Adipocyte (in vitro differentiated cells): Measurements from ENCODE around the gene TMEM164.

ENCODE experiments used
- DNase-seq: peaks from one replicate; pipeline ENCODE4 v3.0.0-alpha.2; 2015; ENCODE audit warnings: low read depth
- H3K27me3 ChIP-seq: replicated peaks from 2 replicates; pipeline ENCODE4 v1.7.0; 2013; ENCODE audit warnings: mild to moderate bottlenecking, low read length, moderate library complexity; ENCODE audit not compliant: control insufficient read depth, insufficient read depth
- H3K36me3 ChIP-seq: 2 replicates; pipeline ENCODE4 v1.7.0; 2013; ENCODE audit warnings: low read length, mild to moderate bottlenecking, moderate library complexity; ENCODE audit not compliant: control insufficient read depth, insufficient read depth, severe bottlenecking
- H3K4me1 ChIP-seq: 2 replicates; pipeline ENCODE4 v1.7.0; 2013; ENCODE audit warnings: mild to moderate bottlenecking, low read length, moderate library complexity; ENCODE audit not compliant: control insufficient read depth, insufficient read depth
- H3K4me3 ChIP-seq: 2 replicates; pipeline ENCODE4 v1.7.0; 2013; ENCODE audit warnings: mild to moderate bottlenecking, low read length, moderate library complexity
- H3K9ac ChIP-seq: 2 replicates; pipeline ENCODE4 v1.7.0; 2013; ENCODE audit warnings: mild to moderate bottlenecking, low read length, moderate library complexity
- H3K9me3 ChIP-seq: 2 replicates; pipeline ENCODE4 v1.7.0; 2013; ENCODE audit warnings: mild to moderate bottlenecking, low read length, moderate library complexity; ENCODE audit not compliant: control insufficient read depth

The TMEM164 gene

GRCh38 chrX:110188701-110189558, 186.0 kb downstream of the TMEM164 start:
- Histone ChIP-seq H3K9me3 (peaks cover 18% of the 10 kb centered on the region), H3K4me3 (no peak overlapping the region), H3K36me3 (no peaks in the 10 kb centered on the region), H3K9ac (no peak overlapping the region), H3K27me3 (peaks cover 5% of the 10 kb centered on the region), H3K4me1 (no peaks in the 10 kb centered on the region)
- no peak for DNase-seq

GRCh38 chrX:110192516-110192915, 189.6 kb downstream of the TMEM164 start:
- H3K9ac ChIP-seq = no peak overlapping the region
- no peaks in the 10 kb centered on the region for H3K36me3 ChIP-seq
- peaks cover 10% of the 10 kb centered on the region for H3K27me3 ChIP-seq
- no peaks in the 10 kb centered on the region for H3K4me1 ChIP-seq
- no peak for DNase-seq
- H3K4me3 ChIP-seq = no peak overlapping the region
- H3K9me3 ChIP-seq = peaks cover 3% of the 10 kb centered on the region

GRCh38 chrX:110194977-110195376, 192.1 kb downstream of the TMEM164 start:
- no peak overlapping the region for H3K9ac ChIP-seq
- peaks cover 6% of the 10 kb centered on the region for H3K36me3 ChIP-seq
- DNase-seq = no peak
- H3K4me1 ChIP-seq = no peaks in the 10 kb centered on the region
- no peaks in the 10 kb centered on the region for H3K9me3 ChIP-seq
- H3K27me3 ChIP-seq = peaks cover 11% of the 10 kb centered on the region
- H3K4me3 ChIP-seq = no peak overlapping the region

GRCh38 chrX:110201799-110202198, 198.9 kb downstream of the TMEM164 start:
- H3K4me3 ChIP-seq = no peak overlapping the region
- H3K36me3 ChIP-seq = peaks cover 13% of the 10 kb centered on the region
- no peaks in the 10 kb centered on the region for H3K9me3 ChIP-seq

GRCh38 chrX:110204986-110205385, 202.1 kb downstream of the TMEM164 start:
- peaks cover 6% of the 10 kb centered on the region for H3K36me3 ChIP-seq
- peaks cover 5% of the 10 kb centered on the region for H3K4me1 ChIP-seq
- no peaks in the 10 kb centered on the region for H3K9me3 ChIP-seq
- no peak overlapping the region for H3K9ac ChIP-seq
- H3K4me3 ChIP-seq = no peak overlapping the region
- DNase-seq = peak; percentile 63
- H3K27me3 ChIP-seq = peaks cover 12% of the 10 kb centered on the region

More at GRCh38 chrX:110201799-110202198, 198.9 kb downstream of the TMEM164 start:
- Histone ChIP-seq H3K9ac (no peak overlapping the region), H3K27me3 (peaks cover 15% of the 10 kb centered on the region), H3K4me1 (peaks cover 5% of the 10 kb centered on the region)
- no peak for DNase-seq

- peaks cover 5% of the 10 kb centered on the region for H3K4me1 ChIP-seq
- no peak overlapping the region for H3K9ac ChIP-seq
- H3K9me3 ChIP-seq = no peaks in the 10 kb centered on the region
- no peaks in the 10 kb centered on the region for H3K36me3 ChIP-seq
- no peak for DNase-seq
- H3K27me3 ChIP-seq = peaks cover 6% of the 10 kb centered on the region
- no peak overlapping the region for H3K4me3 ChIP-seq
These were observed 205.2 kb downstream of the TMEM164 start for GRCh38 chrX:110208092-110208491.

GRCh38 chrX:110210417-110211139, 207.7 kb downstream of the TMEM164 start:
- H3K9ac ChIP-seq = no peak overlapping the region
- peaks cover 6% of the 10 kb centered on the region for H3K27me3 ChIP-seq
- peak; percentile 46 for DNase-seq
- no peaks in the 10 kb centered on the region for H3K36me3 ChIP-seq
- no peaks in the 10 kb centered on the region for H3K9me3 ChIP-seq
- H3K4me3 ChIP-seq = no peak overlapping the region
- H3K4me1 ChIP-seq = no peaks in the 10 kb centered on the region

- Histone ChIP-seq H3K27me3 (peaks cover 6% of the 10 kb centered on the region), H3K4me3 (no peak overlapping the region), H3K9me3 (no peaks in the 10 kb centered on the region), H3K9ac (no peak overlapping the region), H3K36me3 (no peaks in the 10 kb centered on the region), H3K4me1 (no peaks in the 10 kb centered on the region)
- DNase-seq = no peak
These were observed 208.4 kb downstream of the TMEM164 start for GRCh38 chrX:110211340-110211739.

GRCh38 chrX:110212299-110212698, 209.4 kb downstream of the TMEM164 start:
- Histone ChIP-seq H3K4me3 (no peak overlapping the region), H3K36me3 (no peaks in the 10 kb centered on the region), H3K9me3 (no peaks in the 10 kb centered on the region), H3K9ac (no peak overlapping the region), H3K27me3 (no peaks in the 10 kb centered on the region), H3K4me1 (no peaks in the 10 kb centered on the region)
- DNase-seq = no peak

- DNase-seq = no peak
These were observed 210.3 kb downstream of the TMEM164 start for GRCh38 chrX:110213183-110213582.

DNA sequence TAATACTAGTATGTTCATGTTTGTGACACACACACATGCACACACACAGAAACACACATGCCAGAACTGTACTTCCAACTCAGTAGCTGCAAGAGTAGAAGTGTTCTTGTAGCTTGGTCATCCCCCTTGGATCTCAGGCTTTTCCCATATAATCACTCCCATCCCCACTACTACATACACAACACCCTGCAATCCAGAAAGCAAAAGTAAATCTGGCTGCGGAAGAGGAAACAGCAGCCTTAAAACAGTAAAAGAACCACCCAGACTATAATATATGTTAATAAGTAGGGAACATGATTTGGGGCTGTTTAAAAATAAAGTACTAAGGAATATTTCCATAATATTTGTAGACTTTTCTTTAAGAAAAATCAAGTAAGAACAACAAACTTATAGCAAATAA, 211.8 kb downstream of the TMEM164 start:
- peaks cover 3% of the 10 kb centered on the region for H3K9me3 ChIP-seq
- no peak overlapping the region for H3K4me3 ChIP-seq
- no peak overlapping the region for H3K9ac ChIP-seq
- no peaks in the 10 kb centered on the region for H3K36me3 ChIP-seq
- no peak for DNase-seq
- peaks cover 10% of the 10 kb centered on the region for H3K4me1 ChIP-seq
- no peaks in the 10 kb centered on the region for H3K27me3 ChIP-seq

More at GRCh38 chrX:110213183-110213582, 210.3 kb downstream of the TMEM164 start:
- H3K36me3 ChIP-seq = no peaks in the 10 kb centered on the region
- H3K9me3 ChIP-seq = no peaks in the 10 kb centered on the region
- H3K9ac ChIP-seq = no peak overlapping the region
- no peaks in the 10 kb centered on the region for H3K27me3 ChIP-seq
- H3K4me1 ChIP-seq = no peaks in the 10 kb centered on the region
- no peak overlapping the region for H3K4me3 ChIP-seq
